ENCODE results near the gene OTOF. TPM values are rescaled to one million over a fixed set of nuclear protein-coding genes. Genes with fewer than 3 reads are reported as not detected.

OTOF gene
- total and polyA plus RNA-seq, 2 experiments from 2014 or later, result 0.21 to 0.23 TPM

GRCh38 chr2:26482211-26483026, 4.5 kb upstream of the OTOF start (continued):
- TF ChIP-seq, protein P1, sequence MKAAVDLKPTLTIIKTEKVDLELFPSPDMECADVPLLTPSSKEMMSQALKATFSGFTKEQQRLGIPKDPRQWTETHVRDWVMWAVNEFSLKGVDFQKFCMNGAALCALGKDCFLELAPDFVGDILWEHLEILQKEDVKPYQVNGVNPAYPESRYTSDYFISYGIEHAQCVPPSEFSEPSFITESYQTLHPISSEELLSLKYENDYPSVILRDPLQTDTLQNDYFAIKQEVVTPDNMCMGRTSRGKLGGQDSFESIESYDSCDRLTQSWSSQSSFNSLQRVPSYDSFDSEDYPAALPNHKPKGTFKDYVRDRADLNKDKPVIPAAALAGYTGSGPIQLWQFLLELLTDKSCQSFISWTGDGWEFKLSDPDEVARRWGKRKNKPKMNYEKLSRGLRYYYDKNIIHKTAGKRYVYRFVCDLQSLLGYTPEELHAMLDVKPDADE (IDR thresholded peaks at IDR 0.05), result no peak

DNA sequence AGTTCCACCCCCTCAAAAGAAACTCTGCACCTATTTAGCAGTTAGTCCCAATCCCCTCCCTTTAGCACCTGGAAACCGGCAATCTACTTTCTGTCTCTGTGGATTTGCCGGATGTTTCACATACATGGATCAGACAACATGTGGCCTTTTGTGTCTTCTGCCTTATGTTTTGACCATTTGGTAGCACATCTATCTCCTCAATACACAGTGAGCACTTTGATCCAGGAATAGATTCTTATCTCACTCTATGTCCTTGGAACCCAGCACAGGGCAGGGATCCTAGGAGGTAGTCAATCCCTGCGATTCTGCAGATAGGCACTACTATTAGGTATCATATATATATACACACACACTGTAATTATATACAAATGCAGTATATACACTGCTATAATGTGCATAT, 3.8 kb upstream of the OTOF start:
- Histone ChIP-seq H3K27ac (ENCODE audit: low read depth) (no peak overlapping the region), H3K9me2 (ENCODE audit: insufficient read depth) (no peaks in the 10 kb centered on the region), H3K4me1 (ENCODE audit: insufficient read depth) (peaks cover 7% of the 10 kb centered on the region; the same call in 1 of the 2 replicates), H3K4me2 (no peak overlapping the region), H3K79me2 (replicated peaks; ENCODE audit: insufficient read depth) (no peaks in the 10 kb centered on the region), H3K27me3 (ENCODE audit: insufficient read depth) (no peaks in the 10 kb centered on the region), H4K20me1 (replicated peaks; ENCODE audit: insufficient read depth) (no peaks in the 10 kb centered on the region), H3K4me3 (no peak overlapping the region), H2AFZ (no peak overlapping the region), H3K36me3 (ENCODE audit: insufficient read depth) (no peaks in the 10 kb centered on the region), H3F3A (replicated peaks; ENCODE audit: low read depth) (no peaks in the 10 kb centered on the region)
- Mint-ChIP-seq H3K27ac (no peak overlapping the region), H3K9me3 (no peaks in the 10 kb centered on the region), H3K4me3 (no peak overlapping the region), H3K36me3 (ENCODE audit: low read depth) (no peaks in the 10 kb centered on the region), H3K27me3 (ENCODE audit: insufficient read depth, low read depth, poor library complexity) (peaks cover 13% of the 10 kb centered on the region), H3K4me1 (peaks cover 4% of the 10 kb centered on the region)
- no peak for DNase-seq (ENCODE audit: low spot score)
- no peak for TF ChIP-seq NANOG (IDR thresholded peaks at IDR 0.05; ENCODE audit: borderline replicate concordance)
- ATAC-seq, result no peak

DNA sequence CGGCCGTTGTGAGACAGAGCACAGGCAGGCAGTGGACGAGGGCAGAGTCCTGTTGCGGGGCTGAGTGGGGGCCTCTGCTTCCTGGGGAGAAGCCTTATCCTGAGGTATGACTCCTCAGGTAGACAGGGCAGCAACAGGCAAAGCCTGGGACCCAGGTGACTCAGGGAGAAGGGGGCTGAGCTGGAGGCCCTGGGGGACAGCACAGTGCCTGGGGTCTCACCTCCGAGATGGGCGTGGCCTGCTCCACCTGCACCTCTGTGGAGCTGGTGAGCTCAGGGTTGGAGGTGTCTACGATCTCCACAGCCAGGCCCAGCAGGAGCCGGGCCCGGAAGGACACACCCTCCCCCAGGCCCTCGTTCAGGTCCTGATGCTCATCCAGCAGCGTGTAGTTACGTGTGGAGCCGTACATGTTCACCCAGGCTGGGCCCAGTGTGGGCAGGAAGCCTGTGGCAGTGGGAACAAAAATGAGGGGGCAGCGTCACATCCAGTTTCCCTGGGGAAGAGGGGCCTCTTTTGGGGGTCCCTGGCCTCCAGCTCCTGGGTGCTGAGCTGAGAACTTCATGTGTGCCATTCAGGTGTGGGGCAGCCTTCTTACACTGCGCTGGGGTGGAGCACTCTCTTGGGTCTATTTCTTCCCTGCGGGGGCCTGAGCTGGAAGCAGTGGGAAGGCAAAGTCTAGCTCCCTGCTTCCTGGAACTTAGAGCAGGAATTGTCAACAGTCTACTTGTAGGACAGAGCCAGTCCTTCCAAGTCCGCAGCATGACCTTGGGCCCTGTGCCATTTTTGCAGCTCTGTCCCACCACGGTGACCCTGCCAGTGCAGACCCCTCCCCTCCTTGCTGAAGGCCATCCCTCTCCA, 2.9 kb upstream of the OTOF start:
- H3K27me3 Mint-ChIP-seq (ENCODE audit: insufficient read depth, low read depth, poor library complexity), result peaks cover 9% of the 10 kb centered on the region
- H3K4me3 Mint-ChIP-seq, result no peak overlapping the region
- H3K4me1 ChIP-seq (ENCODE audit: insufficient read depth), result peaks cover 7% of the 10 kb centered on the region; the same call in 1 of the 2 replicates
- no peaks in the 10 kb centered on the region for H3K27me3 ChIP-seq (ENCODE audit: insufficient read depth)
- ATAC-seq, result no peak
- peaks cover 4% of the 10 kb centered on the region for H3K4me1 Mint-ChIP-seq
- no peaks in the 10 kb centered on the region for H4K20me1 ChIP-seq (replicated peaks; ENCODE audit: insufficient read depth)
- no peak overlapping the region for H2AFZ ChIP-seq
- H3K27ac Mint-ChIP-seq, result no peak overlapping the region
- H3K27ac ChIP-seq (ENCODE audit: low read depth), result no peak overlapping the region
- no peak for DNase-seq (ENCODE audit: low spot score)
- H3K36me3 Mint-ChIP-seq (ENCODE audit: low read depth), result no peaks in the 10 kb centered on the region
- no peaks in the 10 kb centered on the region for H3K9me3 Mint-ChIP-seq
- no peaks in the 10 kb centered on the region for H3F3A ChIP-seq (replicated peaks; ENCODE audit: low read depth)
- no peaks in the 10 kb centered on the region for H3K9me2 ChIP-seq (ENCODE audit: insufficient read depth)
- H3K79me2 ChIP-seq (replicated peaks; ENCODE audit: insufficient read depth), result no peaks in the 10 kb centered on the region
- no peaks in the 10 kb centered on the region for H3K36me3 ChIP-seq (ENCODE audit: insufficient read depth)
- no peak overlapping the region for H3K4me3 ChIP-seq
- H3K4me2 ChIP-seq, result no peak overlapping the region
- TF ChIP-seq STAT1 (IDR thresholded peaks at IDR 0.05; ENCODE audit: unreplicated experiment) (no peak), ZNF462 (CRISPR knock-in tag; IDR thresholded peaks at IDR 0.05) (no peak), EZH2 (IDR thresholded peaks at IDR 0.05; ENCODE audit: low read depth, unreplicated experiment) (no peak), ZNF114 (CRISPR knock-in tag; IDR thresholded peaks at IDR 0.05) (no peak), JUNB (IDR thresholded peaks at IDR 0.05; ENCODE audit: unreplicated experiment) (no peak), NANOG (IDR thresholded peaks at IDR 0.05; ENCODE audit: borderline replicate concordance) (no peak)
- TF ChIP-seq, protein P1 (IDR thresholded peaks at IDR 0.05), result no peak

All from GM23338 (cell line).